Panc1 (cell line): ENCODE data around the gene TMEM252.

Experiments used
- POLR2AphosphoS5 ChIP-seq: IDR thresholded peaks from 2 replicates; pipeline ENCODE4 v1.6.1; 2012; ENCODE audit warnings: mild to moderate bottlenecking, low read depth, low read length, moderate library complexity
- SIN3A ChIP-seq: IDR thresholded peaks from 2 replicates; pipeline ENCODE4 v1.6.1; 2012; ENCODE audit warnings: low read depth, mild to moderate bottlenecking, low read length, moderate library complexity, borderline replicate concordance; ENCODE audit not compliant: insufficient read depth
- TF ChIP-seq, protein P1 (sequence below): fragments of 450-650 bp; IDR thresholded peaks from 2 replicates; pipeline ENCODE4 v1.5.1; 2017; ENCODE audit warnings: mild to moderate bottlenecking

DNA sequence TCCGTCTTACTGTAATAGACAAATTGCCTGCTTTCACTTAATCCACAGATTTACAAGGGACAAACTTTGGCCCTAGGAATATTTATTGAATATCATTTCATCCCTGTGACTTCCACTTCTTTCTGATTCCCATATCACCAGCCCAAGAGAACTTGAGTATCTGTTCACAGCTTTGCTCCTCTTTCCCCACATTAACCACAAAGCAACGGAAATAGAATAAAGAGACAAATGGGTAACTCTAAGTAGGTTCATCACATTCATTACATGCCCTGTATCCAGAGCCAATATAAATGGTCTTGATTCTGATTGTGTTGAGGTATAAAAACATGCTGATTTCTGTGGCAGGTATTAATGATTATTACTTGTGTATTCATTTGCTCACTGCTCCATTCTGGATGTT is 41.9 kb downstream of the TMEM252 start:
- TF ChIP-seq, protein P1, sequence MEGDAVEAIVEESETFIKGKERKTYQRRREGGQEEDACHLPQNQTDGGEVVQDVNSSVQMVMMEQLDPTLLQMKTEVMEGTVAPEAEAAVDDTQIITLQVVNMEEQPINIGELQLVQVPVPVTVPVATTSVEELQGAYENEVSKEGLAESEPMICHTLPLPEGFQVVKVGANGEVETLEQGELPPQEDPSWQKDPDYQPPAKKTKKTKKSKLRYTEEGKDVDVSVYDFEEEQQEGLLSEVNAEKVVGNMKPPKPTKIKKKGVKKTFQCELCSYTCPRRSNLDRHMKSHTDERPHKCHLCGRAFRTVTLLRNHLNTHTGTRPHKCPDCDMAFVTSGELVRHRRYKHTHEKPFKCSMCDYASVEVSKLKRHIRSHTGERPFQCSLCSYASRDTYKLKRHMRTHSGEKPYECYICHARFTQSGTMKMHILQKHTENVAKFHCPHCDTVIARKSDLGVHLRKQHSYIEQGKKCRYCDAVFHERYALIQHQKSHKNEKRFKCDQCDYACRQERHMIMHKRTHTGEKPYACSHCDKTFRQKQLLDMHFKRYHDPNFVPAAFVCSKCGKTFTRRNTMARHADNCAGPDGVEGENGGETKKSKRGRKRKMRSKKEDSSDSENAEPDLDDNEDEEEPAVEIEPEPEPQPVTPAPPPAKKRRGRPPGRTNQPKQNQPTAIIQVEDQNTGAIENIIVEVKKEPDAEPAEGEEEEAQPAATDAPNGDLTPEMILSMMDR, result no peak
- no peak for TF ChIP-seq POLR2AphosphoS5
- TF ChIP-seq SIN3A, result no peak
